HG03558 (cell line): Measurements from ENCODE around the gene FBXO34.
"Not testable (repeated sequence)": the region's sequence is repeated elsewhere in the genome, so short reads cannot be mapped to it uniquely, and the experiment has no call there.

Experiments used
- ATAC-seq: cut with Tn5 transposase; IDR thresholded peaks from one replicate; pipeline ENCODE4 v1.9.1; 2021; ENCODE audit warnings: moderate number of reproducible peaks; ENCODE audit not compliant: unreplicated experiment; ENCODE audit errors: extremely low read depth

FBXO34 gene

DNA sequence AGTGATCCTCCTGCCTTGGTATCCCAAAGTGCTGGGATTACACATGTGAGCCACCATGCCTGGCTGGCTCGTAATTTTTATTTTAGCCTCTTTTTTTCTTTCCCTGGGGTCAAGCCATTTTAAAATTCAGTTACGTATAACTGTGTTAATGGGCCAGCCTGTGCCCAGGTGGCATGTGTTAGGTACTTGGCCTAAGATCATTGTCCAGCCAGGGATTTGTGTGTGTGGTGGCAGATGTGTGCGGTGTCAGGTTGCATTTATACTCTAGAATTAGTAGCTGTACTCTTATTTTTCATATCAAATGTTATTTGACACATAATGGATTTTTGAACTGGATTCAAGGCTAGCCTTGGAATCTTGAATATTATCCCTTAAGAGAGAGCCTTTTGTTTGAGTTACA, 69.3 kb downstream of the FBXO34 start:
- no peak for ATAC-seq

DNA sequence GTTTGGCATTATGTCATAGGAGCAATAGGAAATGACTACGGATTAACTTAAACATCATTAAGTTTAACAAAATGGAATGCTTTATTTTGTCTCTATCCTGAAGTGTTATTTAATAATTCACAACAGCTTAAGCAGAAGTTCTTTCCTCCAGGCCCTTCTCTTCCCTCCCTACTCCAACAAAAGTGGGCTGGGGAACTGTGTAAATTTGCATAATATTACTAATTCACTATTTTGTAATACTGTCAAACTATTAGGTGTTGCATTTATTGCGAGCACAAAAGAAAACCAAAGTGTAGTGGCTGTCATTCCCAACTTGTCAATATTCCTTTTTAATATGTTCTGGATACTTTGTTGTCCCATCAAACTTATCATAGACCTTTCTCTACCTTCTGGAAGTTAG, 70.6 kb downstream of the FBXO34 start:
- ATAC-seq, result no peak

DNA sequence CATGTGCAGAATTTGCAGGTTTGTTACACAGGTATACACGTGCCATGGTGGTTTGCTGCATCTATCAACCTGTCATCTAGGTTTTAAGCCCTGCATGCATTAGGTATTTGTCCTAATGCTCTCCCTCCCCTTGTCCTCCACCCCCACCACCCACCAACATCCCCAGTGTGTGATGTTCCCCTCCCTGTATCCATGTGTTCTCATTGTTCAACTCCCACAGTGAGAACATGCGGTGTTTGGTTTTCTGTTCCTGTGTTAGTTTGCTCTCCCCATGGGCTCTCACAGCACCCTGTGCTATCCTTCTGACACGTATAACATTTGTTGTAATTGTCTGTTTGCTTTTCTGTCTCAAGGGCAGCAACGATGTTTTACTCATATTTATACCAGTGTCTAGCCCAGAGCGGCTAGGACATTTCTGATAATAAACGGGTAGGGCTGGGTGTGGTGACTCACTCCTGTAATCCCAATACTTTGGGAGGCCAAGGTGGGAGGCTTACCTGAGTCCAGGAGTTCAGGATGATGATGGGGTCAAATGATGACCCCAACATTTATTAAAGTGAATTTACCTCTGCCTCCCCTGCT, 73.5 kb downstream of the FBXO34 start:
- not testable (repeated sequence) for ATAC-seq

DNA sequence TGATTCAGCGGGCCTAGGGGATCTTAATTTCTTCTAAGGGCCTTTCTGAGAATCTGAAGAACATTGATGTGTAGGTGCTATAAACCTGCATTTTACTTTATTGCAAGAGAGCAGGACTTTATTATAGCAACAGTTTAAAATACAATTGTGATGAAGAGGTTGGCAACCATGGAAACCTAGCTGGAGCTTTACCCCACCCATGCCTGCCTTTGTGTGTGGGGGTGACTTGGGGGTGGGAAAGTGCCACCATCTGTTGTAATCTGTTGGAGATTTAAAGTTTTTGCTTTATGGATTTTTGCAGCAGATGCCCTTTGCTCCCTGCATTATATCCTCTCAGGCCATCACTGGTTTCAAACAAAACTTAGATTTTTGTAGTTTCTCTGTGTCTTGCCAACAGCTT, 75.8 kb downstream of the FBXO34 start:
- ATAC-seq, result no peak

DNA sequence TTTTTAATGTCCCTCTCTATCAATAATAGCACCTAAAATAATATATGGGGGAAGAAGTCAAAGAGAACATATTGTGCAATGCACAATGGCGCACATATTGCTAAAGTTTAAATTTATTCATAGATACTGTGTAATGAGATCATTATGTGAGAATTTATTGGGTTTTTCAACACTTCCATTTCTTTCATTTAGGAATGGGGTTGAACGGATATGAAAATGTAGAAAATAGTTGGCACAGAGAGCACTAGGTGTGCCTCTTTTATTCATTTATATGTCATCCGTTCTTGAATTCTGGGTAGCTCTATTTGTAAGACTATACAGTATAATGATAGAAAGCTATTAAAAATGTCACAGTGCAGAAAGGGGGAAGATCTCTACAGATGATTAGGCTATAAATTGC, 76.5 kb downstream of the FBXO34 start:
- ATAC-seq, result no peak

DNA sequence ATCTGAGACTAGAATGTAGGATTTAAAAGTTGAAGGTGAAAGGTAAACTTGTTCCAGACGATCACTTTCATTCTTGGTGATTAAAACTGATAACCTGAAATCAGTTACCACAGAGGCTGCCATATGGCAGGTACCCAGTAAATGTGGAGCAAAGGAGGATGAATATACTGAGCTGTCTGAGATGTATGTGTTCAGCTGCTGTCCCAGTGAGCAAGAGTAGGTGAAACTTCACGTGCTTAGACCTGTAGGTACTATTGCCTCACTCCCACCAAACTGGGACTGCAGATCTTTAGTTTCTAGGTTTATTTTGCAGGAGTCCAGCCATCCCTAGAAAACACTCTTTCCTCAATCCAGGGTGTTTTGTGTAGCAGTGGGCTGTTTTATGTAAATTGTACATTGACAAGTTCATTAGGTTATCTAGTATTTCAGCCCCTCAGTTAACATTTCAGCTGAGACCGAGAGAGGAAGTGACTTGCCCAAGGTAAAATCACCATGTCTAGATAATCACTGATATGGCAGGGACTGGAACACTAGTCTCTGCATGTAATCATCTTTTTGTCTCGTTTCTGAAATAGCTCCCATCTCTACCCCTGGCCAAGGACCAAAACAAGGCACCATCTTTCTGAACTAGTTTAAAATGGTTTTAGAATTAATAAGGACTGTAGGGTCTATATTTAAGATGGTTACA, 77.7 kb downstream of the FBXO34 start:
- no peak for ATAC-seq

DNA sequence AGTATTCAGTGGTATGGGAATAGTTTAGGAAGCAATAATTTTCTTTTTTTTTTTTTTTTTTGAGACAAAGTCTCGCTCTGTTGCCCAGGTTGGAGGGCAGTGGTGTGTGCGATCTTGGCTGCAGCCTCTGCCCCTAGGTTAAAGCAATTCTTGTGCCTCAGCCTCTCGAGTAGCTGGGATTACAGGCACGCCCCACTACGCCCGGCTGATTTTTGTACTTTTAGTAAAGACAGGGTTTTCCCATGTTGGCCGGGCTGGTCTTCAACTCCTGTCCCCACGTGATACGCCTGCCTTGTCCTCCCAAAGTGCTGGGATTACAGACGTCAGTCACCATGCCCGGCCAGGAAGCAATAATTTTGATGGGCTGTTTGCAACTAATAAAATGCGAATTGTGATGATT, 78.3 kb downstream of the FBXO34 start:
- ATAC-seq, result no peak

DNA sequence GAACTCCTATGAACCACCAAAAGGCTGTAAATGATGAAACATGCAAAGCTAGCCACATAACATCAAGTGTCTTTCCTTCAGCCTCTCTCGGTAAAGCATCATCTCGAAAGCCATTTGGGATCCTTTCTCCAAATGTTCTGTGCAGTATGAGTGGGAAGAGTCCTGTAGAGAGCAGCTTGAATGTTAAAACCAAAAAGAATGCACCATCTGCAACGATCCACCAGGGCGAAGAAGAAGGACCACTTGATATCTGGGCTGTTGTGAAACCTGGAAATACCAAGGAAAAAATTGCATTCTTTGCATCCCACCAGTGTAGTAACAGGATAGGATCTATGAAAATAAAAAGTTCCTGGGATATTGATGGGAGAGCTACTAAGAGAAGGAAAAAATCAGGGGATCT, 79.2 kb downstream of the FBXO34 start:
- no peak for ATAC-seq

DNA sequence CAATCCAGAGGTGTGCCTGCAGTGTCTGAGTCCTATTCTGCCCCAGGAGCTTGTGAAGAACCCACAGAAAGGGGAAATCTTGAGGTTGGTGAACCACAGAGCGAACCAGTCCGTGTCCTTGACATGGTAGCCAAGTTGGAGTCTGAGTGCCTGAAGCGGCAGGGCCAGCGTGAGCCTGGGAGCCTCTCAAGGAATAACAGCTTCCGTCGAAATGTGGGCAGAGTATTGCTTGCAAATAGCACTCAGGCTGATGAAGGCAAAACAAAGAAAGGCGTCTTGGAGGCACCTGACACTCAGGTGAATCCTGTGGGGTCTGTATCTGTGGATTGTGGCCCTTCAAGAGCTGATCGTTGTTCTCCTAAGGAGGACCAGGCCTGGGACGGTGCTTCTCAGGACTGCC, 79.9 kb downstream of the FBXO34 start:
- ATAC-seq, result no peak

DNA sequence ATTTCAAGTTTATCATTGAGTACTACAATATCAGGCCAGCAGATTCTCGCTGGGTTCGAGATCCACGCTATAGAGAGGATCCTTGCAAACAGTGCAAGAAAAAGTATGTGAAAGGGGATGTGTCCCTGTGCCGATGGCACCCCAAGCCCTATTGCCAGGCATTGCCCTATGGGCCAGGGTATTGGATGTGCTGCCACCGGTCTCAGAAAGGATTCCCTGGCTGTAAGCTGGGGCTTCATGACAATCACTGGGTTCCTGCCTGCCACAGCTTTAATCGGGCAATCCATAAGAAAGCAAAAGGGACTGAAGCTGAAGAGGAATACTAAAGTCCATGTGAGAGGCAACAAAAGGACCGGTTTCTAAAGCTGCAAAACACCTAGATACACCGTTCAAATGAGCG, 81.0 kb downstream of the FBXO34 start:
- ATAC-seq, result no peak

DNA sequence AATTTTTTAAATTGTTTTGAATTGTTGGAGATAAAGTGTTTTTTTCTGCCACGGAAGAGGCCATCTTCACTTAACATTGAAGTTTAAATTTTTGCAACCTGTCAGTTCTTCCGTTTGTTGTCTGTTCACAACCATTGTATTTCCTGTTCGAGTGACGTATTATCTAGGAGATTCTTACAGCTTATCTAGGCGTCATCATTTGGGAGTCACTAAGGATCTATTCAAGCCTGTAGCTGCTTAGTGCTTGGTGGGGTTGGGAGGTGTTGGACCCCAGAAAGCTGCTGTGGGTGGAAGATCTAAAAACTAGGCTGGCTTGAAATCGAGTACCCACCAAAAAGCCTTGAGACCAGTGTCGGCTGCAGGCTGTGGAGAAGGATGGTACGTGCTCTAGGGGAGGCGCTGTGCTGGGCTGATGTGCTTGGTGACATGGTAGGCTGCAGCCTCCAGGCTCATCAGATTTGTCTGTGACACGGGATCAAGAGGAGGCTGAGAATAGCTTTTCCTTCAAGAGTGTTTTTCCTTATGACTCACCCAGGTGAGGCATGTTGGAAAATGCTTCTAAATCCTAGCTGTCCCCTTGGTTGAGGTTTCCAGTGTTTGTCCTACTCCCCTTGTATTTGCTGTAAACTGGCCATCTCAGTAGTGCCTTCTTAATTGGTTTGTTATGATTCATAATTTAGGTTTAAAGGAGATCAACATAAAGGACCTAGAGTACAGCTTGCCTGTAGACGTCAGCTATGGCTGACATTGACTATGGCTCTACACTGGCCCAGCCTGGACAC, 82.7 kb downstream of the FBXO34 start:
- ATAC-seq, result no peak

DNA sequence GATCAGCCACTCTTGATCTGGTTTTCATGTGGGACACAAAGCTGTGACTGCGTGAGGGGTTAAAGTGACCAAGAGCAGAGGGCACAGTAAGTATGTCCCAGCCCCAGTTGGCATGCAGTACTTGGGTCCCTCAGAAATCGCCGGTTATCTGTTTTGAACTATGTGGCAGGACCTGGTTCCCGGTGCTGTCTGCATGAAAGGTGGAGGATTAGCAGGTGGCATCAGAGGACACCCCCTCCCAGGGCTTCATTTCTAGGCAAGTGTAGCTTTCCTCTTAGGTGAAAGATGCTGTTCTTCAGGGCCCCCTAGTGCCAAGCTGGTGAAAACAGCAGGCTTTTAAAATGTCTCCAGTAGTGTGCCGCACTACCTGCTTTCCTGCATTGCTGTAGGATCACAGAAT, 83.3 kb downstream of the FBXO34 start:
- ATAC-seq, result no peak

DNA sequence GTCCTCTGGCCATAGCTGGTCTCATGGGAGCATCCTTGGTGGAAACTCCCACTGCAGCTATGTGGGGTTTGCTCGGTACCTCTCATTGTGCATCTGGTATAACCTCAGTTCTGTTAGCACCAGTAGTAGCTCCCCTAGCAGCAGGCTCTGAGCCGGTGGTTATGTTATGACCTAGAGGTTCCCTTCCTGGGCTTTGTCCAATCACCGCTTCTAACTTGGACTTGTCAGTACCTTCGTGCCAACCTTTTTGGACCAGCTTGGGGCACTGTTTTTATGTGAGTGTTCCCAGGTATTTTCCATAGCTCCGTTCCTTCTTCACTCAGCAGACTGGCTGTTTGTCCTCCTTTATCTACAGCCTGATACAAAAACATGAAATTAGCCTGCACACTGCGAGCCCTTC, 84.7 kb downstream of the FBXO34 start:
- no peak for ATAC-seq

DNA sequence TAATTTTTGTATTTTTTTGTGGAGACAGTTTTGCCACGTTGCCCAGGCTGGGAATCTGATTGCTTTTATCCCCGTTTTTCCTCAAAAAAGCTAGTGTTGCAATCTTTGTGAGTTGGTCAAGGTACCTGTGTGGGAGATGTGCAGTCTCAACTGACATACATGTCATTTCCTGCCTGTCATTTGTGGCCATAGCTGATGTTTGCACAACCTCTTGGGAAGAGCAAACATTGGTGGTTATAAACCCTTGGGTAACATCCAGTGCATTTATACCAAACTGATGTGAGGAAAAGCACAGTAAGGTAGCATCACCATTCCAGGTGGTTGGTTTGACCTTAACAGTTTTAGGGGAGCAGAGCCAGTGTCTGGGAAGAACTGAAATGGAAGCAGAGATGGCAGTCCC, 85.7 kb downstream of the FBXO34 start:
- ATAC-seq, result no peak

DNA sequence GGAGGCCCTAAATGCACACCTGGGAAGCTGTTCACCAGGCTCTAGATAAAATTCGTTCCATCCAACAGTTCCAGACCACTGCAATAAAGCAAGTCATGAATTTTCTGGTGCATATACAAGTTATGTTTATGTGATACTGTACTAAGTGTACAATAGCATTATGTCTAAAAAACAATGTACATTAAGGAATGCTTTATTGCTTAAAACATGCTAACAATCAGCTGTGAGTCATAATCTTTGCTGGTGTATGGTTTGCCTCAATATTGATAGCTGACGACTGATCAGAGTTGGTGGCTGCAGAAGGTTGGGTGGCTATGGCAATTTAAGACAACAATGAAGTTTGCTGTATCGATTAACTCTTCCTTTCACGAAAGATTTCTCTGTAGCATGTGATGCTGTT, 88.1 kb downstream of the FBXO34 start:
- no peak for ATAC-seq

DNA sequence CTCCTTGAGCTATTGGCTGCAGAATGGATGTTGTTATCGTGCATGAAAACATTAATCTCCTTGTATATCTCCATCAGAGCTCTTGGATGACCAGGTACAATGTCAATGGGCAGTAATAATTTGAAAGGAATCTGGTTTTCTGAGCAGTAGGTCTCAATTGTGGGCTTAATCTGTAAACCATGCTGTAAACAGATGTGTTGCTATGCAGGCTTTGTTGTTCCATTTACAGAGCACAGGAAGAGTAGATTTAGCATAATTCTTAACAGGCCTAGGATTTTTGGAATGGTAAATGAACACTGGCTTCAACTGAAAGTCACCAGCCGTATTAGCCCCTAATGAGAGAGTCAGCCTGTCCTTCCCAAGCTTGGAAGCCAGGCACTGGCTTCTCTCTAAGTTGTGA, 90.0 kb downstream of the FBXO34 start:
- no peak for ATAC-seq

DNA sequence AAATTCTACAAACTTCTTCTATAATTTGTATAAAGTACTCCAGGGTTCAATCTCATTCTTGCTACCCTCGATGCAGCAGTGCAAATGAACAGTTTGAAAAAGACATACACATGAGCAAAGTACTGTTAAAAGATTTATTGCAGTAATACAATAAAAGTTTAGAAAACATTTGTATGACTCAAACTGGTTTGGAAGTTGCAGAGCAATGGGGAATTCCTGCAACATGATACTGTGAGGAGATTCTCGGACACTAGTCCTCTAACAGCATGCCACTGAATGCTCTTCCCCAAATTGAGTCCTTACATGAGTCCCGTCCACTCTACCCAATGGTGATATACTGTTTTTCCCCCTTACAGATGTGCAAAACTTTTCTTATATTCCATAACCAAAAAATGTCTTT, 95.0 kb downstream of the FBXO34 start:
- no peak for ATAC-seq

DNA sequence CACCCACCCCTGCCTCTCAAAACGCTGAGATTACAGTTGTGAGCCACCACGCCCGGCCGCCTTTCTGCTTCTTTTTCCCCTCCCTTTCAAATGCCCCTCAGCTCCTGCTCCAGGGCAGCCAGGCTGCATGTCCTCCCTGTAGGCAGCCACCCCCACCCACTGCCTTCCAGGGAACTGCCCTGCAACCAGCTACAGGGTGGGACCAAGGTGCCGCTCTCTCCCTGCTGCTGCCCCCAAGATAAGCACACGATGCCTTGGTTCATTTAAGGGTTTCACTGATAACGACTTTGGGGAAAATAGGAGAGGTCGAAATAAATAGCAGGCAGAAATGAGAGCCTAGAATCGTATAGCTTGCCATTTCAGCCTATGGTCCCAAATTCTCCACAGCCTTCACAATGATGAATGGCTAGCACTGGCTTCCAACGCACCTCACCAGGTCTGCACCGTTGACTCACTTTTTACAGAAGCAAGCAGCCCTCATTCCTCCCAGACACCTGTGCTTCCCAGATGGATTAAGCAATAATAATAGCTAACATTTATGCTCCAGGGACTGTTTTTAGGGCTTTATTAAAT, 99.7 kb downstream of the FBXO34 start:
- no peak for ATAC-seq

DNA sequence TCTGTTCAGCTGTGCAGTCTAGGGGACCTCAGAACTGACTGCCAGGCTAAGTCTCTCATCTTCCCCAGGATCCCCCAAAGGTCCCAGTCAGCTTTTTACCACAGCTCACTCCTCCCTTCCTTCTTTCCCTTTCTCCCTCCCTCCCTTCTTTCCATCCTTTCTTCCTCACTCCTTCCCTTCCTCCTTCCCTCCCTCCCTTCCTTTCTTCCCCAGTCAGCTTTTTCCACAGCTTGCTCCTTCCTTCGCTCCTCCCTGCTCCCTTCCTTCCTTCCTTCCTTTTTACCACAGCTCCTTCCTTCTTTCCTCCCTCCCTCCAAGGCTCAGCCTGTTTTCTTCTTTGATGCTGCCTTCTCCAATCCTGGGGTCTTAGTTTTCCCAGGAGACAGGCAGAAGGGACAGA, 101.2 kb downstream of the FBXO34 start:
- ATAC-seq, result no peak

DNA sequence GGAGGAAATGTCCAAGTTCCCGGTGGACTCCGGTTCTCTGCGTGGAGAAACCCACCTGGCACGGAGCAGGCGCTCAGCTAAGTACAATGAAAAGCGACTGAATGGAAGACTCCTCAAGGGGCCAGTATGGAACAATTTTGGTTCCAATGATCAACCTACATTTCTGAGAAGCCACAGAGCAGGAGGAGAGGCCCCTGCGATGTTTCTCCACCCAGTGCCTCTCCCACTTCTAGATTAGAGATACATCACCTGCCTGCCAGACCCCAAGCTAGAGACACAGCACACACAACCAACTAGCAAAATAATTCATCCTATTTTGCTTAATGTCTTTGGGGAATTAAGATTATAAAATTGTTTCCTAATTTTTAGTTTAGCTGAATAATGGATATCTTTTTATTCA, 101.6 kb downstream of the FBXO34 start:
- ATAC-seq, result no peak
